ENCODE results near the gene GPR141.

DNA sequence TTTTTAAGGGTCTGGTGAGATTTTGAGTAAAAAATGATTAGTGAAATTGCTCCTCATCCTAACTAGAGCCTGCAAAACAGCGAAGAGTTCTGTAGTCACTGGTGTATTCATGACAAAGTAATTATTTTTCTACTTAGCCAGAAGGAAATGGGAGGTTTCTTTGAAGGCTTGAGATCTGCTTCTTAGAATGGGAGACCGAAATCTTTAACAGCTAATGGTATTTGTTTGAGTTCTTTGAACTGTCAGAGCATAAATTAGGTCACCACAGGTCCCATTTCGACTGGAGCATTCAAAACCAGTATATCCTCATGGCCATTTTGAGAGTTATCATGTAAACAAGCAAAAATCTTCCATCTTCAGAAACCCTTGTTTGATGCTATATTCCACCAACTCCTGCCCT lies 87.8 kb downstream of the GPR141 start:
- TF ChIP-seq, protein P1, sequence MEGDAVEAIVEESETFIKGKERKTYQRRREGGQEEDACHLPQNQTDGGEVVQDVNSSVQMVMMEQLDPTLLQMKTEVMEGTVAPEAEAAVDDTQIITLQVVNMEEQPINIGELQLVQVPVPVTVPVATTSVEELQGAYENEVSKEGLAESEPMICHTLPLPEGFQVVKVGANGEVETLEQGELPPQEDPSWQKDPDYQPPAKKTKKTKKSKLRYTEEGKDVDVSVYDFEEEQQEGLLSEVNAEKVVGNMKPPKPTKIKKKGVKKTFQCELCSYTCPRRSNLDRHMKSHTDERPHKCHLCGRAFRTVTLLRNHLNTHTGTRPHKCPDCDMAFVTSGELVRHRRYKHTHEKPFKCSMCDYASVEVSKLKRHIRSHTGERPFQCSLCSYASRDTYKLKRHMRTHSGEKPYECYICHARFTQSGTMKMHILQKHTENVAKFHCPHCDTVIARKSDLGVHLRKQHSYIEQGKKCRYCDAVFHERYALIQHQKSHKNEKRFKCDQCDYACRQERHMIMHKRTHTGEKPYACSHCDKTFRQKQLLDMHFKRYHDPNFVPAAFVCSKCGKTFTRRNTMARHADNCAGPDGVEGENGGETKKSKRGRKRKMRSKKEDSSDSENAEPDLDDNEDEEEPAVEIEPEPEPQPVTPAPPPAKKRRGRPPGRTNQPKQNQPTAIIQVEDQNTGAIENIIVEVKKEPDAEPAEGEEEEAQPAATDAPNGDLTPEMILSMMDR (conservative IDR thresholded peaks at IDR 0.05; ENCODE audit: low read length): no peak
- no peak for TF ChIP-seq EZH2phosphoT487 (IDR thresholded peaks at IDR 0.05; ENCODE audit: borderline replicate concordance, low read depth, low read length)
